BE2C (cell line): ENCODE results near the gene AOC3.

ENCODE experiments used
- DNase-seq: peaks from one replicate; pipeline ENCODE4 v3.0.0-alpha.2; 2020
- H3K27me3 ChIP-seq: fragments of 250-450 bp; sonication (Bioruptor Pico); 2 replicates; pipeline ENCODE4 v1.5.1; 2020; ENCODE audit warnings: mild to moderate bottlenecking
- H3K36me3 ChIP-seq: fragments of 250-450 bp; sonication (Bioruptor Pico); 2 replicates; pipeline ENCODE4 v1.5.1; 2020; ENCODE audit warnings: mild to moderate bottlenecking
- H3K4me1 ChIP-seq: fragments of 250-450 bp; sonication (Bioruptor Pico); 2 replicates; pipeline ENCODE4 v1.5.1; 2020
- H3K4me3 ChIP-seq: 2 replicates; pipeline ENCODE4 v1.5.1; 2011; ENCODE audit warnings: low read depth, low read length
- H3K9me3 ChIP-seq: fragments of 250-450 bp; sonication (Bioruptor Pico); 2 replicates; pipeline ENCODE4 v1.5.1; 2020
- TF ChIP-seq, protein P1 (sequence below): IDR thresholded peaks from 2 replicates; pipeline ENCODE4 v1.5.1; 2012; ENCODE audit warnings: mild to moderate bottlenecking, low read depth, low read length

The AOC3 gene

GRCh38 chr17:42817866-42818265, 33.1 kb upstream of the AOC3 start:
- DNase-seq: no peak
- Histone ChIP-seq H3K27me3 (no peaks in the 10 kb centered on the region), H3K9me3 (no peaks in the 10 kb centered on the region), H3K36me3 (peaks cover 33% of the 10 kb centered on the region), H3K4me3 (no peak overlapping the region), H3K4me1 (no peaks in the 10 kb centered on the region)
- TF ChIP-seq, protein P1, sequence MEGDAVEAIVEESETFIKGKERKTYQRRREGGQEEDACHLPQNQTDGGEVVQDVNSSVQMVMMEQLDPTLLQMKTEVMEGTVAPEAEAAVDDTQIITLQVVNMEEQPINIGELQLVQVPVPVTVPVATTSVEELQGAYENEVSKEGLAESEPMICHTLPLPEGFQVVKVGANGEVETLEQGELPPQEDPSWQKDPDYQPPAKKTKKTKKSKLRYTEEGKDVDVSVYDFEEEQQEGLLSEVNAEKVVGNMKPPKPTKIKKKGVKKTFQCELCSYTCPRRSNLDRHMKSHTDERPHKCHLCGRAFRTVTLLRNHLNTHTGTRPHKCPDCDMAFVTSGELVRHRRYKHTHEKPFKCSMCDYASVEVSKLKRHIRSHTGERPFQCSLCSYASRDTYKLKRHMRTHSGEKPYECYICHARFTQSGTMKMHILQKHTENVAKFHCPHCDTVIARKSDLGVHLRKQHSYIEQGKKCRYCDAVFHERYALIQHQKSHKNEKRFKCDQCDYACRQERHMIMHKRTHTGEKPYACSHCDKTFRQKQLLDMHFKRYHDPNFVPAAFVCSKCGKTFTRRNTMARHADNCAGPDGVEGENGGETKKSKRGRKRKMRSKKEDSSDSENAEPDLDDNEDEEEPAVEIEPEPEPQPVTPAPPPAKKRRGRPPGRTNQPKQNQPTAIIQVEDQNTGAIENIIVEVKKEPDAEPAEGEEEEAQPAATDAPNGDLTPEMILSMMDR: no peak

- Histone ChIP-seq H3K9me3 (no peaks in the 10 kb centered on the region), H3K36me3 (peaks cover 33% of the 10 kb centered on the region), H3K27me3 (no peaks in the 10 kb centered on the region), H3K4me1 (no peaks in the 10 kb centered on the region), H3K4me3 (no peak overlapping the region)
- TF ChIP-seq, protein P1: no peak
- no peak for DNase-seq
Observed at GRCh38 chr17:42818379-42818778, 32.6 kb upstream of the AOC3 start.

GRCh38 chr17:42819939-42820535, 31.0 kb upstream of the AOC3 start:
- peaks cover 29% of the 10 kb centered on the region for H3K36me3 ChIP-seq
- TF ChIP-seq, protein P1: peak; percentile 92
- H3K4me1 ChIP-seq: no peaks in the 10 kb centered on the region
- no peaks in the 10 kb centered on the region for H3K9me3 ChIP-seq
- no peak overlapping the region for H3K4me3 ChIP-seq
- DNase-seq: peak; percentile 81
- no peaks in the 10 kb centered on the region for H3K27me3 ChIP-seq

- peaks cover 21% of the 10 kb centered on the region for H3K36me3 ChIP-seq
- no peaks in the 10 kb centered on the region for H3K27me3 ChIP-seq
Observed at GRCh38 chr17:42821176-42821575, 29.8 kb upstream of the AOC3 start.

DNA sequence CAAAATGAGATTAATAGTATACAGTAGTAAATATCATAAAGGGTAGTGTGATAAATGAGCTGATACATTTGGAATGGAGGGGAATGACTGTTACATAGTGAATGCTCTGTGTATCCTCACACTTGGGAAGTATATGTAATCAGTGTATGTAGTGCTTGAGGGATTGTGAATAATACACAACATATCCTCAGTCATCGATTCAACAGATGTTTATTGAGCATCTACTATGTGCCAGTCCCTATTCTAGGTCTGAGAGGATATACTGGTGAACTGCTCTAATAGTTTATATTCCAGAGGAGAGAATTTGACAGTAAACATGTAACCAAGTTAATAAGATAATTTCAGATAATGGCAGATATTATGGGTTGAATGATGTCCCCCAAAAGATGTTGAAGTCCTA, 23.5 kb upstream of the AOC3 start:
- no peaks in the 10 kb centered on the region for H3K9me3 ChIP-seq

More at GRCh38 chr17:42821176-42821575, 29.8 kb upstream of the AOC3 start:
- Histone ChIP-seq H3K9me3 (no peaks in the 10 kb centered on the region), H3K4me1 (no peaks in the 10 kb centered on the region), H3K4me3 (no peak overlapping the region)
- TF ChIP-seq, protein P1: no peak
- DNase-seq: no peak

GRCh38 chr17:42830971-42831370, 20.0 kb upstream of the AOC3 start:
- Histone ChIP-seq H3K36me3 (peaks cover 20% of the 10 kb centered on the region), H3K4me3 (no peak overlapping the region), H3K4me1 (no peaks in the 10 kb centered on the region), H3K27me3 (peaks cover 6% of the 10 kb centered on the region; the same call in 1 of the 2 replicates), H3K9me3 (no peaks in the 10 kb centered on the region)
- TF ChIP-seq, protein P1: no peak
- no peak for DNase-seq

More for the DNA sequence above, 23.5 kb upstream of the AOC3 start:
- TF ChIP-seq, protein P1: no peak
- Histone ChIP-seq H3K4me3 (no peak overlapping the region), H3K4me1 (no peaks in the 10 kb centered on the region), H3K36me3 (no peaks in the 10 kb centered on the region), H3K27me3 (peaks cover 6% of the 10 kb centered on the region; the same call in 1 of the 2 replicates)
- no peak for DNase-seq
